Activated naive CD8-positive, alpha-beta T cell treated with anti-CD3 and anti-CD28 coated beads, Interleukin-2, amount 50 U/mL, for 16 hours (primary cell): ENCODE data around the gene DDX17.

Experiments
- DNase-seq: peaks from one replicate; pipeline ENCODE4 v3.0.0-alpha.2; 2020; ENCODE audit warnings: low read depth, low spot score

Gene DDX17

GRCh38 chr22:38448945-38449745, 57.0 kb downstream of the DDX17 start:
- no peak for DNase-seq

- DNase-seq: no peak
Measured at GRCh38 chr22:38446018-38446601, 60.0 kb downstream of the DDX17 start.

GRCh38 chr22:38444783-38445182, 61.3 kb downstream of the DDX17 start:
- no peak for DNase-seq

GRCh38 chr22:38443628-38444521, 62.2 kb downstream of the DDX17 start:
- no peak for DNase-seq

GRCh38 chr22:38442967-38443627, 63.0 kb downstream of the DDX17 start:
- no peak for DNase-seq

GRCh38 chr22:38441620-38442287, 64.4 kb downstream of the DDX17 start:
- no peak for DNase-seq

GRCh38 chr22:38440747-38441350, 65.3 kb downstream of the DDX17 start:
- no peak for DNase-seq

GRCh38 chr22:38437416-38437815, 68.7 kb downstream of the DDX17 start:
- DNase-seq: no peak

- DNase-seq: no peak
Measured at GRCh38 chr22:38436629-38437395, 69.3 kb downstream of the DDX17 start.

GRCh38 chr22:38435965-38436364, 70.1 kb downstream of the DDX17 start:
- DNase-seq: no peak

- DNase-seq: no peak
Measured at GRCh38 chr22:38435010-38435409, 71.1 kb downstream of the DDX17 start.

- DNase-seq: no peak
Measured at GRCh38 chr22:38433871-38434270, 72.2 kb downstream of the DDX17 start.
